Measurements from ENCODE around the gene SELENOO. TPM values are rescaled to one million over a fixed set of nuclear protein-coding genes. Genes with fewer than 3 reads are reported as not detected.

SELENOO gene
- total RNA-seq, 4 donors from 2014 or later, result 27.4 to 66.1 (median 36.1) TPM

- DNase-seq (ENCODE audit: low spot score in 2 of 2), result no peak
- H3K9me3 ChIP-seq, result no peaks in the 10 kb centered on the region
- H3K4me1 ChIP-seq, result peaks cover 25% of the 10 kb centered on the region
- H3K27me3 ChIP-seq, result no peaks in the 10 kb centered on the region
- no peak overlapping the region for H3K27ac ChIP-seq
- H3K4me3 ChIP-seq, result no peak overlapping the region
- peaks cover 40% of the 10 kb centered on the region for H3K36me3 ChIP-seq
- no peak for TF ChIP-seq EP300 (IDR thresholded peaks at IDR 0.05)
- no peak for TF ChIP-seq POLR2AphosphoS5 (IDR thresholded peaks at IDR 0.05)
- no peak for TF ChIP-seq POLR2A (IDR thresholded peaks at IDR 0.05)
- TF ChIP-seq CTCF (IDR thresholded peaks at IDR 0.05), result no peak
- WGBS, result 84% methylated on average over 7 of the region's 16 CpGs
These were observed 2.2 kb upstream of the SELENOO start for GRCh38 chr22:50198624-50199017.

GRCh38 chr22:50199251-50199721 is 1.5 kb upstream of the SELENOO start:
- no peak overlapping the region for H3K4me3 ChIP-seq
- no peak for DNase-seq (ENCODE audit: low spot score in 2 of 2)
- TF ChIP-seq EP300 (IDR thresholded peaks at IDR 0.05) (no peak), POLR2AphosphoS5 (IDR thresholded peaks at IDR 0.05) (no peak), POLR2A (IDR thresholded peaks at IDR 0.05) (no peak), CTCF (IDR thresholded peaks at IDR 0.05) (no peak)
- no peaks in the 10 kb centered on the region for H3K27me3 ChIP-seq
- H3K36me3 ChIP-seq, result peaks cover 33% of the 10 kb centered on the region
- H3K4me1 ChIP-seq, result peaks cover 25% of the 10 kb centered on the region
- H3K27ac ChIP-seq, result no peak overlapping the region
- H3K9me3 ChIP-seq, result no peaks in the 10 kb centered on the region
- WGBS, result 72% methylated on average over 15 of the region's 18 CpGs

- Histone ChIP-seq H3K4me3 (peak overlapping the region; percentile 86), H3K27me3 (no peaks in the 10 kb centered on the region), H3K9me3 (no peaks in the 10 kb centered on the region), H3K27ac (peak overlapping the region; percentile 83), H3K36me3 (peaks cover 27% of the 10 kb centered on the region), H3K4me1 (peaks cover 28% of the 10 kb centered on the region)
- 14% methylated on average over 21 of the region's 34 CpGs for WGBS
- no peak for TF ChIP-seq EP300 (IDR thresholded peaks at IDR 0.05)
- no peak for TF ChIP-seq POLR2AphosphoS5 (IDR thresholded peaks at IDR 0.05)
- TF ChIP-seq CTCF (IDR thresholded peaks at IDR 0.05), result no peak
- no peak for TF ChIP-seq POLR2A (IDR thresholded peaks at IDR 0.05)
- no peak for DNase-seq (ENCODE audit: low spot score in 2 of 2)
These were observed 866 bp upstream of the SELENOO start for GRCh38 chr22:50199829-50200460.

GRCh38 chr22:50201191-50202129 is 649 bp downstream of the SELENOO start:
- Histone ChIP-seq H3K4me3 (peak overlapping the region; percentile 86), H3K27me3 (no peaks in the 10 kb centered on the region), H3K27ac (peak overlapping the region; percentile 83), H3K36me3 (peaks cover 28% of the 10 kb centered on the region), H3K9me3 (no peaks in the 10 kb centered on the region), H3K4me1 (peaks cover 34% of the 10 kb centered on the region)
- no peak for TF ChIP-seq POLR2AphosphoS5 (IDR thresholded peaks at IDR 0.05)
- no peak for TF ChIP-seq EP300 (IDR thresholded peaks at IDR 0.05)
- no peak for TF ChIP-seq CTCF (IDR thresholded peaks at IDR 0.05)
- TF ChIP-seq POLR2A (IDR thresholded peaks at IDR 0.05), result no peak
- 26% methylated on average over 6 of the region's 115 CpGs for WGBS
- no peak for DNase-seq (ENCODE audit: low spot score in 2 of 2)

- H3K27me3 ChIP-seq, result no peaks in the 10 kb centered on the region
- peak overlapping the region; percentile 86 for H3K4me3 ChIP-seq
- DNase-seq (ENCODE audit: low spot score in 2 of 2), result no peak
- WGBS, result 71% methylated on average over 13 of the region's 13 CpGs
- no peak for TF ChIP-seq EP300 (IDR thresholded peaks at IDR 0.05)
- TF ChIP-seq CTCF (IDR thresholded peaks at IDR 0.05), result no peak
- no peak for TF ChIP-seq POLR2AphosphoS5 (IDR thresholded peaks at IDR 0.05)
- no peak for TF ChIP-seq POLR2A (IDR thresholded peaks at IDR 0.05)
- H3K9me3 ChIP-seq, result no peaks in the 10 kb centered on the region
- H3K36me3 ChIP-seq, result peaks cover 32% of the 10 kb centered on the region
- H3K4me1 ChIP-seq, result peaks cover 39% of the 10 kb centered on the region
- no peak overlapping the region for H3K27ac ChIP-seq
These were observed 1.4 kb downstream of the SELENOO start for GRCh38 chr22:50202130-50202666.
